ENCODE results near the gene TSNAXIP1.

DNA sequence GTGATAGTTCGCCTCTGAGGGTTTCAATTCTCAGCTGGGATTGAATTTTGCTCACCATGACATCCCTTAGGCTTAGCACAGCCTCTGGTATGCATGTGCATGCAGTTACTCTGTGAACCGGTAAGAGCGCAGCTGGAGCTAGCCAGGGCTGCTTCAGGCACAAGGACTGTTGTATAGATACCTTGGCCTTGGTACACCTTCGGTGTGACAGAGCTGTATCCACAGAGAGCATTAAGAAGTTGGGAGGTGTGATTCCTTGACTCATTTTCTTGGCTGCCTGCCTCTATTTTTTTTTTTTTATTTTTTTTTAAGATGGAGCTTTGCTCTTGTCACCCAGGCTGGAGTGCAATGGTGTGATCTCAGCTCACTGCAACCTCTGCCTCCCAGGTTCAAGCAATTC lies 37.8 kb downstream of the TSNAXIP1 start:
- TF ChIP-seq EGR1 (IDR thresholded peaks at IDR 0.05; ENCODE audit: low read depth in 2 of 2), result no peak
- TF ChIP-seq, protein P1, sequence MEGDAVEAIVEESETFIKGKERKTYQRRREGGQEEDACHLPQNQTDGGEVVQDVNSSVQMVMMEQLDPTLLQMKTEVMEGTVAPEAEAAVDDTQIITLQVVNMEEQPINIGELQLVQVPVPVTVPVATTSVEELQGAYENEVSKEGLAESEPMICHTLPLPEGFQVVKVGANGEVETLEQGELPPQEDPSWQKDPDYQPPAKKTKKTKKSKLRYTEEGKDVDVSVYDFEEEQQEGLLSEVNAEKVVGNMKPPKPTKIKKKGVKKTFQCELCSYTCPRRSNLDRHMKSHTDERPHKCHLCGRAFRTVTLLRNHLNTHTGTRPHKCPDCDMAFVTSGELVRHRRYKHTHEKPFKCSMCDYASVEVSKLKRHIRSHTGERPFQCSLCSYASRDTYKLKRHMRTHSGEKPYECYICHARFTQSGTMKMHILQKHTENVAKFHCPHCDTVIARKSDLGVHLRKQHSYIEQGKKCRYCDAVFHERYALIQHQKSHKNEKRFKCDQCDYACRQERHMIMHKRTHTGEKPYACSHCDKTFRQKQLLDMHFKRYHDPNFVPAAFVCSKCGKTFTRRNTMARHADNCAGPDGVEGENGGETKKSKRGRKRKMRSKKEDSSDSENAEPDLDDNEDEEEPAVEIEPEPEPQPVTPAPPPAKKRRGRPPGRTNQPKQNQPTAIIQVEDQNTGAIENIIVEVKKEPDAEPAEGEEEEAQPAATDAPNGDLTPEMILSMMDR (IDR thresholded peaks at IDR 0.05; ENCODE audit: low read depth, low read length, missing input control), result no peak
